HUES48 (cell line): Measurements from ENCODE around the gene CEP128.
A peak's percentile ranks its signal among the peaks of the same experiment; 100 is the strongest.

ENCODE experiments used
- H3K27ac ChIP-seq: one replicate; pipeline ENCODE4 v1.7.0; 2013; ENCODE audit warnings: low read depth, low read length, inconsistent platforms
- H3K27me3 ChIP-seq: 2 replicates; pipeline ENCODE4 v1.6.1; 2013; ENCODE audit warnings: mild to moderate bottlenecking, low read length; ENCODE audit not compliant: control insufficient read depth, insufficient read depth
- H3K36me3 ChIP-seq: 2 replicates; pipeline ENCODE4 v1.6.1; 2013; ENCODE audit warnings: low read length; ENCODE audit not compliant: control insufficient read depth, insufficient read depth
- H3K4me1 ChIP-seq: 2 replicates; pipeline ENCODE4 v1.6.1; 2013; ENCODE audit warnings: mild to moderate bottlenecking, low read length; ENCODE audit not compliant: control insufficient read depth, insufficient read depth
- H3K4me3 ChIP-seq: 2 replicates; pipeline ENCODE4 v1.5.1; 2013; ENCODE audit warnings: mild to moderate bottlenecking, low read depth, low read length
- H3K9ac ChIP-seq: 2 replicates; pipeline ENCODE4 v1.6.1; 2013; ENCODE audit warnings: mild to moderate bottlenecking, low read depth, low read length, moderate library complexity
- H3K9me3 ChIP-seq: 2 replicates; pipeline ENCODE4 v1.6.1; 2013; ENCODE audit warnings: low read length; ENCODE audit not compliant: control insufficient read depth, insufficient read depth

CEP128 gene

DNA sequence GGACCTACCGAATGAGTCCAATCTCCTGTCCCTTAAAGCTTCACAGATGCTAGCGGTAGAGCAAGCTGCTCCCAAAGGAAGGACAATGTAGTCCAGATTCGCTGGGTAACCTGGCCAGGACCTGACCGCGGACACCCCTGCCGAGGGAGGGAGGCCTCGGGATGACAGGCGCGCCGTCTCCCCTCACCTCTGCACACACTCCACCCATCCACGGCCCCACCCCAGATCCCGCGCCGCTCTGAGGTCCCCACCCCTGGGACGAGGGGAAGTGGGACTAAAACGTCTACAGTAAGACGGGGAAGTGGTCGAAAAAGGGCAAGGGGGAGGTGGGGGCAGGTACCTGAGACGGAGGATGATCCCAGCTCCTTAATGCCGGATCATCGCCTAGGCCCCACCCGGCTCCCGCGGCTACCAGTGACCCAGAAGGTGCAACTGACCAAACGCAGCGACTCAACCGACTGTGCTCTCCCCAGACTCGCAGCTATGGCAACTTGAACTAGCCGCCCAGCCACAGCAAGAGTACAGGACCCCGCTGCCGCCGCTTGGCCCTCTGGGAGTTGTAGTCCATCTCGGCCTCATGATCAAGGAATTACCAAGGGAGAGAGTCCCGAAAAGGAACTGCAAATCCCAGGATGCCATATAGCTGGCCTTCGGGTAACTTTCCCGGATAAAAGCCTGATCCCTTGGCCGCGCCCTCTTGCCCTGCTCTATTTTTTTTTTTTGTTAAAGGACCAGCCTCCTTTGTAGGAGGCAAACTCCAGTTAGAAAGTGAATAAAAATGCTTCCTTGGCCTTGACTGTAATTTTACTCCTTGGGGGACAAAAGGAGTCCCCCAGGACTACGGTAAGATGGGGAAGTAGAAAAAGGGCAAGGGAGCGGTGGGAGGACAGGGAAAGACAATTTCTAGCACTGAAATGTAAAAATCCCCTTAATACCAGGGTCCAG lies at the start of gene CEP128:
TSS of gene CEP128 (minus strand) at position 498 of the 945 bp plus-strand sequence.
- H3K4me1 ChIP-seq = peaks cover 5% of the 10 kb centered on the region
- peak within 1 kb of the TSS; percentile 65 for H3K27ac ChIP-seq
- peak within 1 kb of the TSS; percentile 96 for H3K4me3 ChIP-seq
- peak within 1 kb of the TSS; percentile 60 for H3K9ac ChIP-seq
- H3K36me3 ChIP-seq = peaks cover 6% of the 10 kb centered on the region; the same call in 1 of the 2 replicates
- H3K27me3 ChIP-seq = no peaks in the 10 kb centered on the region
- no peaks in the 10 kb centered on the region for H3K9me3 ChIP-seq

DNA sequence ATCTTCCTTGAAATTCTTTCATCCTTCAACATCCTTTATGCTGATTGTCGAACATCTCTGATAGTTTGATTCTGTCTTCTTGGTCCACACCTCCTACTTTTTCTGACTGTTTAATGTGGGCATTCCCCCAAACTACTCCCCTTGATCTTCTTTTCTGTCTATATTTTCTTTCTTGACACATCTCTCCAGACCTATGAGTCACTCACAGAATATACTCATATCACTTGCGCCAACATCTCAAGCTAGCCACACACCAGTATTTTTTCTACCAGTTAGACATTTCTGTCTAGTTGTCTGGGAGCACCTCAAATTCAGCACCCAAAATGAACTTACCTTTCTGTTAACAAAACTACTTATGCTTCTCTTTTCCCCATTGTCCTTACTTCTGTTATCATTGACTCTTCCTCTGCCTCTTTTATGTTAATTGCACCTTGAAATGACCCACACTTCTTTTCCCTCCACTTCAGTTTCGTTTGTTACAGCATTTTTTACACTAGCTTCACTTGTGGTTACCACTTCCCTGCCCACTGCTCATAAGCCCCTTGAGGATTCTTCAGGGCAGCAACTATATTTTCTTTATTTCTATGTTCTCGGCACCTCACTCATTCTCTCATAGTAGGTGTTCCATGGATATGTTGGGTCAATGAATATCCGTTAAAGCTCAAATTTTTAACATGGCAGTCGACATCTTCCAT lies 47.3 kb upstream of the CEP128 start:
- Histone ChIP-seq H3K36me3 (no peaks in the 10 kb centered on the region), H3K27me3 (no peaks in the 10 kb centered on the region), H3K4me1 (no peaks in the 10 kb centered on the region), H3K4me3 (no peak overlapping the region), H3K9ac (no peak overlapping the region), H3K9me3 (no peaks in the 10 kb centered on the region), H3K27ac (no peak overlapping the region)

DNA sequence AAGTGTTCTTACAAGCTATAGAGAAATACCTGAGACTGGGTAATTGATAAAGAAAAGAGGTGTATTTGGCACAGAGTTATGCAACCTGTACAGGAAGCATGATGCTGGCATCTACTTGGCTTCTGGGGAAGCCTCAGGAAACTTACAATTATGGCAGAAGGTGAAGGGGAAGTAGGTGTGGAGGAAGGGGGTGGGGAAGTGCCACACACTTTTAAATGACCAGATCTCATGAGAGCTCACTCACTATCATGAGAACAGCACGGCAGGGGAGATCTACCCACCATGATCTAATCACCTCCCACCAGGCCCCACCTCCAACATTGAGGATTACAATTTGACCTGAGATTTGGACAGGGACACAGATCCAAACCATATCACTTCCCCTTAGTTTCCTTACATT lies 46.7 kb upstream of the CEP128 start:
- Histone ChIP-seq H3K27ac (no peak overlapping the region), H3K4me1 (no peaks in the 10 kb centered on the region), H3K9me3 (no peaks in the 10 kb centered on the region), H3K27me3 (no peaks in the 10 kb centered on the region), H3K36me3 (no peaks in the 10 kb centered on the region), H3K9ac (no peak overlapping the region), H3K4me3 (no peak overlapping the region)

DNA sequence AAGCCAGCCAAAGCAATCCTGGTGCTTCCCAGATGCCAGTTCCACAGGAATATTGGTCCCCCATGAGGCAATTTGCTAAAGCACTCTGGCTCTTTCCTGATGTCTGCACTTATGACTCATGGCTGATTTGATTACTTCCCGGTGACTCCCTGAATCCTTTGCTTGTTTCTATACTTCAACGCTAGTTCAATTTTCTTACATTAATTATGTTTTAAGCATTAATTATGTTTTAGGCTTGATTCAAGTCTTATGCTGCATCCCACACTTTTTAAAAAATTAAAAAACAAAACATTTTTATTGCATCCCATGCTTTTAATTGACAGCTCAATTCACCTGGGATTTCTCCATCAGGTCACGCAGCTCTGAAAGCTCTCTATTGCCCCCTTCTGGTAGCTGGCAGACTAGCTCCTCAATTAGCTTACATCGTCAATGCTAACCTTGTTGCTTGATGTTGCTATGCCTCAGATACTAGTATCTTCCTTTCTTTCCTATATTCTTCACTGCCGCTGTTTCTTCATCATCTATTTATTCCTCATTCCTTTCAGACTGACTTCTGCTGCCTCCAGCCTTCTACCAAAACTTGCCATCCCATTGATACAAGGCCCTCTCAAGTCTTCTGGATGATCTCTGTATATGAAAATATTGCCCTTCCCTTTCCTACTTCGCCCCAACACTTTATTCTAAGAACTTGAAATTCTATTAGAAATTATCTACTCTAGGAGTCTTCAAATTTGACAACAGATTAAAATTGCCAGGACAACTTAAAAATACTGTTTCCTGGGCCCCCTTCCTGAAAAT lies 45.9 kb upstream of the CEP128 start:
- H3K27ac ChIP-seq = no peak overlapping the region
- no peak overlapping the region for H3K4me3 ChIP-seq

GRCh38 chr14:80982711-80983110 lies 41.2 kb upstream of the CEP128 start:
- Histone ChIP-seq H3K27me3 (no peaks in the 10 kb centered on the region), H3K4me3 (no peak overlapping the region), H3K4me1 (no peaks in the 10 kb centered on the region), H3K27ac (no peak overlapping the region), H3K9me3 (no peaks in the 10 kb centered on the region), H3K36me3 (no peaks in the 10 kb centered on the region), H3K9ac (no peak overlapping the region)

More for the DNA sequence above, 45.9 kb upstream of the CEP128 start:
- H3K36me3 ChIP-seq = no peaks in the 10 kb centered on the region
- no peaks in the 10 kb centered on the region for H3K4me1 ChIP-seq
- H3K27me3 ChIP-seq = no peaks in the 10 kb centered on the region
- no peak overlapping the region for H3K9ac ChIP-seq
- no peaks in the 10 kb centered on the region for H3K9me3 ChIP-seq

- H3K9ac ChIP-seq = no peak overlapping the region
- no peaks in the 10 kb centered on the region for H3K9me3 ChIP-seq
- no peaks in the 10 kb centered on the region for H3K36me3 ChIP-seq
- no peaks in the 10 kb centered on the region for H3K27me3 ChIP-seq
- no peaks in the 10 kb centered on the region for H3K4me1 ChIP-seq
- H3K4me3 ChIP-seq = no peak overlapping the region
- no peak overlapping the region for H3K27ac ChIP-seq
Observed at GRCh38 chr14:80981673-80982072, 40.1 kb upstream of the CEP128 start.

GRCh38 chr14:80981156-80981555 lies 39.6 kb upstream of the CEP128 start:
- Histone ChIP-seq H3K4me1 (no peaks in the 10 kb centered on the region), H3K9ac (no peak overlapping the region), H3K36me3 (no peaks in the 10 kb centered on the region), H3K4me3 (no peak overlapping the region), H3K27me3 (no peaks in the 10 kb centered on the region), H3K27ac (no peak overlapping the region), H3K9me3 (no peaks in the 10 kb centered on the region)

GRCh38 chr14:80979951-80980350 lies 38.4 kb upstream of the CEP128 start:
- Histone ChIP-seq H3K27me3 (no peaks in the 10 kb centered on the region), H3K9me3 (no peaks in the 10 kb centered on the region), H3K4me3 (no peak overlapping the region), H3K4me1 (no peaks in the 10 kb centered on the region), H3K9ac (no peak overlapping the region), H3K36me3 (no peaks in the 10 kb centered on the region), H3K27ac (no peak overlapping the region)

- H3K36me3 ChIP-seq = no peaks in the 10 kb centered on the region
- no peak overlapping the region for H3K4me3 ChIP-seq
- H3K9me3 ChIP-seq = no peaks in the 10 kb centered on the region
- no peak overlapping the region for H3K27ac ChIP-seq
- no peaks in the 10 kb centered on the region for H3K27me3 ChIP-seq
- H3K4me1 ChIP-seq = no peaks in the 10 kb centered on the region
- H3K9ac ChIP-seq = no peak overlapping the region
Observed at GRCh38 chr14:80978403-80978802, 36.9 kb upstream of the CEP128 start.

- Histone ChIP-seq H3K4me1 (no peaks in the 10 kb centered on the region), H3K27ac (no peak overlapping the region)
Observed at GRCh38 chr14:80977221-80977620, 35.7 kb upstream of the CEP128 start.

More at GRCh38 chr14:80977221-80977620, 35.7 kb upstream of the CEP128 start:
- H3K9ac ChIP-seq = no peak overlapping the region
- no peaks in the 10 kb centered on the region for H3K9me3 ChIP-seq
- no peaks in the 10 kb centered on the region for H3K27me3 ChIP-seq
- no peaks in the 10 kb centered on the region for H3K36me3 ChIP-seq
- no peak overlapping the region for H3K4me3 ChIP-seq
